Neural progenitor cell (in vitro differentiated cells): ENCODE measurements around the gene ATP5MG. TPM values are rescaled to one million over a fixed set of nuclear protein-coding genes. Genes with fewer than 3 reads are reported as not detected.
A peak's percentile ranks its signal among the peaks of the same experiment; 100 is the strongest.

ENCODE experiments used
- DNase-seq: peaks from one replicate; pipeline ENCODE4 v3.0.0-alpha.2; 2016; ENCODE audit warnings: low spot score
- H2AFZ ChIP-seq: fragments of 200-600 bp; sonication (generic); replicated peaks from 2 replicates; pipeline ENCODE4 v1.6.1; 2016; ENCODE audit warnings: antibody characterized with exemption
- H3F3A ChIP-seq: fragments of 200-600 bp; sonication (generic); 2 replicates; pipeline ENCODE4 v1.6.1; 2016; ENCODE audit warnings: antibody characterized with exemption, low read depth
- H3K27ac ChIP-seq: fragments of 200-600 bp; sonication (generic); 2 replicates; pipeline ENCODE4 v1.5.1; 2016; ENCODE audit warnings: mild to moderate bottlenecking
- H3K27me3 ChIP-seq: fragments of 200-600 bp; sonication (generic); 2 replicates; pipeline ENCODE4 v1.6.1; 2016; ENCODE audit warnings: mild to moderate bottlenecking, moderate library complexity
- H3K36me3 ChIP-seq: fragments of 200-600 bp; sonication (generic); 2 replicates; pipeline ENCODE4 v1.5.1; 2016
- H3K4me1 ChIP-seq: fragments of 200-600 bp; sonication (generic); 2 replicates; pipeline ENCODE4 v1.6.1; 2016; ENCODE audit warnings: mixed run types
- H3K4me2 ChIP-seq: fragments of 200-600 bp; sonication (generic); 2 replicates; pipeline ENCODE4 v1.6.1; 2016
- H3K4me3 ChIP-seq: fragments of 200-600 bp; sonication (generic); 2 replicates; pipeline ENCODE4 v1.5.1; 2016
- H3K79me2 ChIP-seq: fragments of 200-600 bp; sonication (generic); 2 replicates; pipeline ENCODE4 v1.6.1; 2016; ENCODE audit warnings: low read depth
- H3K9ac ChIP-seq: fragments of 200-600 bp; sonication (generic); 2 replicates; pipeline ENCODE4 v1.6.1; 2016
- H3K9me3 ChIP-seq: fragments of 200-600 bp; sonication (generic); 2 replicates; pipeline ENCODE4 v1.5.1; 2016; ENCODE audit warnings: low read depth
- H4K20me1 ChIP-seq: fragments of 200-600 bp; sonication (generic); 2 replicates; pipeline ENCODE4 v1.6.1; 2016; ENCODE audit warnings: low read depth
- H3K27ac Mint-ChIP-seq: 3 replicates; pipeline ENCODE4 v1.8.0; 2021; ENCODE audit warnings: mixed read lengths
- H3K27me3 Mint-ChIP-seq: 2 replicates; pipeline ENCODE4 v1.8.0; 2022; ENCODE audit warnings: low read depth, mild to moderate bottlenecking, inconsistent platforms, moderate library complexity, mixed read lengths; ENCODE audit not compliant: insufficient read depth
- H3K36me3 Mint-ChIP-seq: 3 replicates; pipeline ENCODE4 v1.8.0; 2021; ENCODE audit warnings: mixed read lengths
- H3K4me1 Mint-ChIP-seq: 3 replicates; pipeline ENCODE4 v1.8.0; 2021; ENCODE audit warnings: mixed read lengths
- H3K4me3 Mint-ChIP-seq: 3 replicates; pipeline ENCODE4 v1.8.0; 2021; ENCODE audit warnings: mild to moderate bottlenecking, moderate library complexity, mixed read lengths
- H3K9me3 Mint-ChIP-seq: 3 replicates; pipeline ENCODE4 v1.8.0; 2020; ENCODE audit warnings: mixed read lengths
- EZH2 ChIP-seq: fragments of 200-600 bp; sonication (generic); IDR thresholded peaks from 2 replicates; pipeline ENCODE4 v1.6.1; 2017; ENCODE audit warnings: antibody characterized with exemption, mild to moderate bottlenecking, moderate library complexity
- EZH2phosphoT487 ChIP-seq: fragments of 200-600 bp; sonication (generic); IDR thresholded peaks from 2 replicates; pipeline ENCODE4 v1.6.1; 2017; ENCODE audit warnings: antibody characterized with exemption
- total RNA-seq: library from RNA; depleted of rRNA; stranded (reverse); fragments of >200 nt; gene quantifications from 2 replicates; pipeline ENCODE4 v1.2.3, GENCODE V29; 2015; ENCODE audit warnings: low replicate concordance
- TF ChIP-seq, protein P1 (sequence below): fragments of 200-600 bp; sonication (generic); IDR thresholded peaks from 2 replicates; pipeline ENCODE4 v1.5.1; 2017; ENCODE audit warnings: antibody characterized with exemption, mild to moderate bottlenecking

ATP5MG gene
- total RNA-seq, 1 donor from 2014 or later = 113 TPM

GRCh38 chr11:118438314-118438931 is 37.0 kb downstream of the ATP5MG start:
- Mint-ChIP-seq H3K27ac (no peak overlapping the region), H3K4me3 (peak overlapping the region; percentile 94)
- H2AFZ ChIP-seq = no peak overlapping the region

GRCh38 chr11:118439646-118440045 is 38.2 kb downstream of the ATP5MG start:
- no peaks in the 10 kb centered on the region for H3K9me3 ChIP-seq
- H3K9ac ChIP-seq = peak overlapping the region; percentile 7
- H3K36me3 ChIP-seq = peaks cover 13% of the 10 kb centered on the region
- no peak for TF ChIP-seq EZH2phosphoT487
- Mint-ChIP-seq H3K27ac (no peak overlapping the region), H3K27me3 (peaks cover 5% of the 10 kb centered on the region), H3K36me3 (peaks cover 4% of the 10 kb centered on the region), H3K9me3 (no peaks in the 10 kb centered on the region), H3K4me1 (peaks cover 41% of the 10 kb centered on the region), H3K4me3 (peak overlapping the region; percentile 94)
- H3K4me2 ChIP-seq = peak overlapping the region; percentile 87
- peak overlapping the region; percentile 99 for H3K4me3 ChIP-seq
- H3K4me1 ChIP-seq = peaks cover 54% of the 10 kb centered on the region
- no peak for DNase-seq
- peaks cover 75% of the 10 kb centered on the region for H4K20me1 ChIP-seq
- H2AFZ ChIP-seq = no peak overlapping the region
- peaks cover 82% of the 10 kb centered on the region for H3K79me2 ChIP-seq
- H3K27ac ChIP-seq = peak overlapping the region; percentile 8
- no peaks in the 10 kb centered on the region for H3K27me3 ChIP-seq
- peaks cover 48% of the 10 kb centered on the region for H3F3A ChIP-seq

More at GRCh38 chr11:118438314-118438931, 37.0 kb downstream of the ATP5MG start:
- H3K27me3 Mint-ChIP-seq = peaks cover 5% of the 10 kb centered on the region
- Histone ChIP-seq H3K27ac (peak overlapping the region; percentile 82), H3K4me2 (peak overlapping the region; percentile 87), H3K9me3 (no peaks in the 10 kb centered on the region), H3K36me3 (peaks cover 13% of the 10 kb centered on the region), H3K4me1 (peaks cover 56% of the 10 kb centered on the region), H3F3A (peaks cover 59% of the 10 kb centered on the region), H3K4me3 (peak overlapping the region; percentile 99), H3K79me2 (peaks cover 69% of the 10 kb centered on the region), H3K9ac (peak overlapping the region; percentile 91), H4K20me1 (peaks cover 63% of the 10 kb centered on the region), H3K27me3 (no peaks in the 10 kb centered on the region)
- TF ChIP-seq EZH2phosphoT487 (no peak), EZH2 (no peak)
- TF ChIP-seq, protein P1, sequence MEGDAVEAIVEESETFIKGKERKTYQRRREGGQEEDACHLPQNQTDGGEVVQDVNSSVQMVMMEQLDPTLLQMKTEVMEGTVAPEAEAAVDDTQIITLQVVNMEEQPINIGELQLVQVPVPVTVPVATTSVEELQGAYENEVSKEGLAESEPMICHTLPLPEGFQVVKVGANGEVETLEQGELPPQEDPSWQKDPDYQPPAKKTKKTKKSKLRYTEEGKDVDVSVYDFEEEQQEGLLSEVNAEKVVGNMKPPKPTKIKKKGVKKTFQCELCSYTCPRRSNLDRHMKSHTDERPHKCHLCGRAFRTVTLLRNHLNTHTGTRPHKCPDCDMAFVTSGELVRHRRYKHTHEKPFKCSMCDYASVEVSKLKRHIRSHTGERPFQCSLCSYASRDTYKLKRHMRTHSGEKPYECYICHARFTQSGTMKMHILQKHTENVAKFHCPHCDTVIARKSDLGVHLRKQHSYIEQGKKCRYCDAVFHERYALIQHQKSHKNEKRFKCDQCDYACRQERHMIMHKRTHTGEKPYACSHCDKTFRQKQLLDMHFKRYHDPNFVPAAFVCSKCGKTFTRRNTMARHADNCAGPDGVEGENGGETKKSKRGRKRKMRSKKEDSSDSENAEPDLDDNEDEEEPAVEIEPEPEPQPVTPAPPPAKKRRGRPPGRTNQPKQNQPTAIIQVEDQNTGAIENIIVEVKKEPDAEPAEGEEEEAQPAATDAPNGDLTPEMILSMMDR = no peak
- peak; percentile 70 for DNase-seq
- H3K4me1 Mint-ChIP-seq = peaks cover 52% of the 10 kb centered on the region
- no peaks in the 10 kb centered on the region for H3K9me3 Mint-ChIP-seq
- peaks cover 4% of the 10 kb centered on the region for H3K36me3 Mint-ChIP-seq

- peak overlapping the region; percentile 3 for H3K27ac Mint-ChIP-seq
- Histone ChIP-seq H3K4me1 (peaks cover 60% of the 10 kb centered on the region), H2AFZ (no peak overlapping the region), H3K79me2 (peaks cover 100% of the 10 kb centered on the region), H3K36me3 (peaks cover 13% of the 10 kb centered on the region), H3K27ac (no peak overlapping the region), H4K20me1 (peaks cover 97% of the 10 kb centered on the region), H3F3A (peaks cover 35% of the 10 kb centered on the region), H3K9ac (no peak overlapping the region), H3K4me2 (peak overlapping the region; percentile 87), H3K9me3 (no peaks in the 10 kb centered on the region), H3K27me3 (no peaks in the 10 kb centered on the region), H3K4me3 (peak overlapping the region; percentile 18)
- TF ChIP-seq EZH2 = no peak
- peaks cover 38% of the 10 kb centered on the region for H3K4me1 Mint-ChIP-seq
- no peaks in the 10 kb centered on the region for H3K27me3 Mint-ChIP-seq
- peak; percentile 29 for DNase-seq
- H3K4me3 Mint-ChIP-seq = no peak overlapping the region
- no peaks in the 10 kb centered on the region for H3K9me3 Mint-ChIP-seq
- H3K36me3 Mint-ChIP-seq = peaks cover 14% of the 10 kb centered on the region
Observed at GRCh38 chr11:118441770-118442275, 40.4 kb downstream of the ATP5MG start.

- Histone ChIP-seq H3K9me3 (no peaks in the 10 kb centered on the region), H3K4me2 (peak overlapping the region; percentile 87), H3K27me3 (no peaks in the 10 kb centered on the region), H3K27ac (no peak overlapping the region), H2AFZ (no peak overlapping the region), H3K9ac (no peak overlapping the region), H3F3A (peaks cover 33% of the 10 kb centered on the region), H3K36me3 (peaks cover 13% of the 10 kb centered on the region), H3K4me1 (peaks cover 60% of the 10 kb centered on the region), H3K4me3 (peak overlapping the region; percentile 18), H3K79me2 (peaks cover 100% of the 10 kb centered on the region), H4K20me1 (peaks cover 100% of the 10 kb centered on the region)
- Mint-ChIP-seq H3K4me1 (peaks cover 38% of the 10 kb centered on the region), H3K27me3 (no peaks in the 10 kb centered on the region), H3K27ac (peak overlapping the region; percentile 3), H3K36me3 (peaks cover 19% of the 10 kb centered on the region), H3K4me3 (no peak overlapping the region), H3K9me3 (no peaks in the 10 kb centered on the region)
- DNase-seq = no peak
- TF ChIP-seq EZH2phosphoT487 (no peak), EZH2 (no peak)
- TF ChIP-seq, protein P1 = no peak
Observed at GRCh38 chr11:118442301-118442700, 40.9 kb downstream of the ATP5MG start.
